Fibroblast of the conjunctiva (primary cell): ENCODE measurements around the gene EFTUD2.
A peak's percentile ranks its signal among the peaks of the same experiment; 100 is the strongest.

Source experiments
- DNase-seq: peaks from one replicate; pipeline ENCODE4 v3.0.0-alpha.2; 2010; ENCODE audit warnings: low read depth

EFTUD2 gene

DNA sequence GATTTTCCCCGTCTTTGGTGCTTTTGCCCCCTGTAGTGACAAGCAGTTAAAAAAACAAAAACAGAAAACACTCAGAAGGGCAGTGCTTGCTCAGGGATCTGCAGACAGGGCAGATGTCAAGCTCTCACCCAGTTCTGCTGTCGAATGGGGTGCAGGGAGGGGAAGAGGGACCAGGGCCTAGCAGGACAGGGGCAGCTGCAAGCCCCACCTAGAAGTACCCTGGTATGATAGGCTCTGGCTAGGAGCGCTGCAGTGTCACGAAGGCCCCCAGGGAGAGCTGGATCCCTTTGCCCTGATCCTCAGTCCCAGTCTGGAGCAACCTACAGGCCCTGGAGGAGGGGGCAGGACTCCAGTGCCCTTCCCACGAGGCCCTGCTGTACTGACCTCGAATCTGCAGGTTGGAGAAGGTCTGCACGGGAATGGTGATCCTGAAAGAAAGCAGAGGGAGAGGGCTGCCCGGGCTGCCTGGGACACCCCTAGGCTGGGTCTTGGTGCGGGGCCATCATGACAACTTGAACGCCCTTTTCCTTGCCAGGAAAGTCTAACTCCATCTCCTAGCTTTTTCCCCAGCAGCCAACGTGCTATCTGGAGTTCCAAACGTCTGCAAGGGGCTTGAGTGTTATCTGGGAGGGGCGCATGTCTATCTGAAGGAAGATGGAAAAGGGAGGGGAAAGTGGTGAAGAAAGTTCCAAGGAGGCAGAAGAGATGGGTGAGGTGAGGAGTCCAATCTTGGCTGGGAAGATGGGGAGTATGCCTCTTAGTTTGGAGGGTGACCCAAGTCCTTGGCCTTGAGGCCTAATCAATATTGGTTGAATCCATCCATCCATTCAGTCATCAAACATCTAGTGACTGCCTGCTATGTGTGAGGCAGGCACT lies 11.2 kb upstream of the EFTUD2 start:
- DNase-seq, result no peak

DNA sequence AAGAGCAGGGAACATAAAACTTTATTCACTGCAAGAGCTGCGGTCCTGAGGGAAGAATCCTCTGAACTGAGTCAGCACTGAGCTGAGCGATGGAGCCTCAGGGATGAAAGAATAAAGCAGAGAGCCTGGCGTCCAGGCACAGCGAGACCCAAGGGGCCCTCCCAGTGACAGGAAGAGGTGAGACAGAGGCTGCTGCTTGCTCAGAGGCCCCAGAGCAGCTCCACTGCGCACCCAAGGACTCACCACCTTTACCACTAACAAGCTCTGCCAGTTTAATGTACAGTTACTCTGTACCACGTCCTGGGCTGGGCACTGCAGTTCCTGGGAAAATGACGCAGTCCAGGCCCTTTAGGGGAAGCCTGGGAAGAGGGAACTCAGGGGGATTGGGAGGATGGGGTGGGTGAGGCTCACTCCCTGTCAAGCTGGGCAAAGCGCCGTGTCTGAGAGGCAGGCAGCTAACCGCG lies 10.5 kb upstream of the EFTUD2 start:
- DNase-seq, result no peak

DNA sequence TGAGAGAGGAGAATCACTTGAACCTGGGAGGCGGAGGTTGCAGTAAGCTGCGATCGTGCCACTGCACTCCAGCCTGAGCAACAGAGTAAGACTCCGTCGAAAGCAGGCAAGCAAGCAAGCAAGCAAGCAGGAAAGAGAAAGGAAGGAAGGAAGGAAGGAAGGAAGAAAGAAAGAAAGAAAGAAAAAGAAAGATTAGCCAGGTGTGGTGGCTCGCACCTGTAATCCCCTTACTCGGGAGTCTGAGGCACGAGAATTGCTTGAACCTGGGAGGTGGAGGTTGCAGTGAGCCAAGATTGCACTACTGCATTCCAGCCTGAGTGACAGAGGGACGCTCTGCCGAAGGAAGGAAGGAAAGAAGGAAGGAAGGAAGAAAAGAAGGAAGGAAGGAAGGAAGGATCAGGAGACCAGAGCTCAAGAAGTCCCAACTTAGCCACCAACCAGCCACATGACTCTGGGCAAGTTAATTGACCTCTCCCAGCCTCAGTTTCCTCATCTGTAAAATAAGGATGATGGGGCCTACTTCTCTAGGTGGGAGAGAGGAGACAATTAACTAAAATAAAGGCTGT lies 9.6 kb upstream of the EFTUD2 start:
- no peak for DNase-seq

DNA sequence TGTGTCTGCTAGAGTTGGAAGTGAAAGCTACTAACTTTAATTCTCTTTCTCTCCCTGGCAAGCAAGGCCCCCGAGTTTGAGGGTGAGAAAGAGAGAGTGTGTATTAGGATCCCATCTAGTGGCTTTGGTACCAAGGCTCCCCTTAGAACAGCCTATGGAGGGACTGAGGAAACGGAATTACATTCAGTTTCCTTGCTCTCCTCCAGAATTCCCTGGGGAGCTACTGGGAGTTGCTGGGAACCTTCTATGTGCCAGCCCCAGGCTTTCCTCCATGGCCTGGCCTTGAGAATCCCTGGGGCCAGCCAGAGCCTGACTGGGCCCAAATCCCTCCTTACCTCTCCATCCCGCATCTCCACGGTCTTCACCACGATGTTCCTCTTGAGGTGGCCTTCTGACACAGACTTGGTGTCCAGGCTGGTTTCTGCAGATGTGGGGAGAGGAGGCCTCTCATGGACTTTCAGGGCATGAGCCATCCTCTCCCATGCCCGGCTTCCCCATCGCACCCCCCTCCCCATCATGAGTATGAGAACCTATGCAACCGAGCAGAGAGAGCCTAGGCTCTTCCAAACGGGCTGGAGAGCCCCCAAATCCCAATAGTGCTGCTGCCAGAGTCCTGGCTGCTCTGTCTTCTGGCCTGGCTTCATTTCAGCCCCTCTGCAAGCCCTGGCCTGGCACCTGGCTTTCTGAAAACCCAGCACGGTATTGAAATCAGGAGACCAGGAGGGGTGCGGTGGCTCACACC lies 8.7 kb upstream of the EFTUD2 start:
- DNase-seq, result no peak

GRCh38 chr17:44906763-44907728 lies 7.8 kb upstream of the EFTUD2 start:
- DNase-seq, result no peak

- peak; percentile 86 for DNase-seq
Observed at GRCh38 chr17:44906010-44906646, 6.9 kb upstream of the EFTUD2 start.

GRCh38 chr17:44905006-44906000 lies 6.1 kb upstream of the EFTUD2 start:
- no peak for DNase-seq

DNA sequence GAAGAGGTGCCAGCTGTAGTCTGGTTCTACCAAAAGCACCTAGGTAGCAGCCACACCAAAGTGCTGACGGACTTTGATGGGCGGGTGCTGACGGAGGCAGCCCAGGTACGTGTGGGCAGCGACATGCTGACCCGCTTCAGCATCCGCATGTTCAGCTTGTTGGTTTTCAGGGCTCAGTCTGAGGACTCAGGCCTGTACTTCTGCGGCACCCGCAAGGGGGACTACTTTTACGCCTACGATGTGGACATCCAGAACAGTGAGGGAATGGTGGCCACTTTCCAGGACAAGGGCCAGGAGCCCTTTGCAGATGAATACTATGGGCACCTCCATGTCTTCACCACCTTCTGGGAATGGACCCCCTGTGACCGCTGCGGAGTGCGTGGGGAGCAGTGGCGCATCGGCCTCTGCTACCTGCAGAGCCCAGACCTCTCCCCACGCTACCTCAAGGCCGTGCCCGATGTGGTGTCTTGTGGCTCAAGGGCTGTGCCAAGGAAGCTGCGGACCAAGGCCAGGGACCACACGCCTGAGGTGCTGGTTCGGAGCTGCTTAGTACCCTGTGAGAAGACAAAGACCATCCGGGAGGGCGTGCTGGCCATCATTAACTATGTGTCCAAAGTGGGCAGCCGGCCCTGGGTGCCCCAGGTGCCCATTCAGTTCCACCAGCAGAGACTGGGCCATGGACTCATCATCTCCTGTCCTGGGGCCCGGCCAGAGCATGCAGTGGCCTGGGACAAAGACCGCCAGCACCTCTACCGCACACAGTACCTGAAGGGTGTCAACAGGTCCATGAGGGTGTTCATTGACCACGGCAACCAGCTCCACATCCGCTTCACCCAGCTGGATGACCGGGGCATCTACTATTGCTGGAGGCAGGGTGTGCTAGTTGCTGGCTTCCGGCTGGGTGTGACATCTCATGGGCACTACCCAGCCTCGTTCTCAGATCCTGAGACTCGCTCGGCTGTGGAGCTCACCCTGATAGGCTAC lies 5.0 kb upstream of the EFTUD2 start:
- no peak for DNase-seq

DNA sequence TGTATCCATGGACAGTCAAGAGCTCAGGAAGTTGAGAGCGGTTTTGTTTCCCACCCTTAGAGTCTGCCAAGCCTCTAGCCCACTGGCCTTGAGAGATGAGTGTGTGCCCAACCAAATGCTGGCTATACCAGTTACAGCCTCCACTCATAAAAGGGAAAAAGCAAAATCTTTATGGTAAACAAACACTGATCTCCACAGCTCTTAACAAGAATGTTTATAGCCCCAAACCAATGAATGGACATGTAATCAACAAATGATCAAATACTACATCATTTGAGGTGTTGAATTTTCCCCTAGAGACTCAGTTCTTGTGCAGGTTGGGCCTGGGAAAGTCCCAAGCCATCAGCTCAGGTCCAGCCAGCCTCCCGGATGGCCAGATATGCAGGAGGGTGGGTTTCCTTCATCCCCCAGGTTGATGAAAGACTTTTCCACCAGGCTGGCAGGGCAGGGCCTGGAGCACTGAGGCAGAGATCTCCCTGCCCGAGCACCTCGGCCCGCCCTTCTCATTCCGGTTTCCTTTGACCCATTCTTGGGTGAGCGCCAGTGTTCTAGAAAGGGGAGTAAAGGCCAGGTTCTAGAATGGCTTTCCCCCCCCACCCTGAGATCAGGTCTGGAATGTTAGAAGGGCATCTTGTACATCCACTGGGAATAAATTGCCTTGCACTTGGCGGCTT lies 3.9 kb upstream of the EFTUD2 start:
- DNase-seq, result no peak

GRCh38 chr17:44902135-44902760 lies 3.0 kb upstream of the EFTUD2 start:
- DNase-seq, result no peak

- DNase-seq, result peak; percentile 37
Observed at GRCh38 chr17:44901411-44901921, 2.2 kb upstream of the EFTUD2 start.

DNA sequence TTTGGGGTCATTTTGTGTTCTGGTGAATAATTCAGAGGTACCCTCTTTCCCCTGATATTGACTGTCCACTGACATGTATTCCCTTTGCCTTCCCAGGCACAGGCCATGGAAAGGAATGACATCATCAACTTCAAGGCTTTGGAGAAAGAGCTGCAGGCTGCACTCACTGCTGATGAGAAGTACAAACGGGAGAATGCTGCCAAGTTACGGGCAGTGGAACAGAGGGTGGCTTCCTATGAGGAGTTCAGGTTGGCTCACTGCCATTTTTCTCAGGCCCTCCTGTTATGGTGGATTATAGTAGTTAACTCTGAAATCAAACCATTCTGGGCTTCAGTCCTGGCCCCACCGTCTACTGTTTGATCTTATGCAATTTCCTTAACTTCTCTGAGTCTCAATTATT lies 1.6 kb upstream of the EFTUD2 start:
- peak; percentile 88 for DNase-seq

DNA sequence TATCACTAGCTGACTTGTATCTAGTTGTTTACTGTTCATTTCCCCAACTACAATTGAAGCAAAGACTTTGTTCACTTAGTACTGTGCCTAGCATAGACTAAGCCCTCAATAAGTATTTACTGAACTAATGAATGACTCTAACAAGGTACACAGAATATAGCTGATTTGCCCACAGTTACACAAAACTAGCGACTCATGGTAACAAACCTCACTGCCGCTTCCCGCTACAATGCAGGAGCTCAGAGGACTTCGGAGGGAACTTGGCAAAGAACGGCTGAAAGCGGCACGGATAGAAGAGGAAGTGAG lies 524 bp downstream of the EFTUD2 start:
- no peak for DNase-seq

DNA sequence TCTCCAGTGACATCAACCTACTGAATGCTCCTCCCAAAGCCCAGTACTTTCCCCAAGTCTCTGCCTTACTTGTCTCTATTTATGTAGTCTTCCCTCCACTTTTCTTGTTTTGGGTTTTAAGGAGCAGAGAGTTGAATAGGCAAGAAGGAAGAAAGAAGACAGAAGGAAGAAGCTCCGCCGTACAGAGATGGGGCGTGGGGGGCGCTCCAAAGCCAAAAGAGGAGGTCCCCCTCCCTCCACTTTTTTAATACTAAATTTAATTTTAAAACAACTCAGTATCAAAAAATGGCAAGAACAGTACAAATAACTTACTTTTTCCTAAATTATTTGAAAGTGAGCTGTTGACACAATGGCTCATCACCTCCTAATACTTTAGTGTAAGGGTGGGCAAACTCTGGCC lies 4.6 kb downstream of the EFTUD2 start:
- no peak for DNase-seq

DNA sequence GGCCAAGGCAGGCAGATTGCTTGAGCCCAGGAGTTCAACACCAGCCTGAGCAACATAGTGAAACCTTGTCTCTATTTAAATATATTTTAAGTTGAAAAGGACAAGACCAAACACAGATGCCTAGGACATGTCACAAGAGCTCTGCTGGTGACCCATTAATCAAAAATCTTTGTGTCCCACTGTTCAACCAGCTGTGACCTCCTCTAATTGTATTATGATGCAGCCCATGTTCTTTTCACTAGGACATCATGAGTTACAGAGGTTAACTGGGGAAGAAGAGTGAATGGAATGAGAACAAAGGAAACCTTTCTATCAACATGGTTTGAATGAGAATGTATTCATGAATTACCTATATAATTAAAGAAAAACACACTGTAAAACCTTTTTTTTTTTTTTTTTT lies 7.0 kb downstream of the EFTUD2 start:
- DNase-seq, result no peak

DNA sequence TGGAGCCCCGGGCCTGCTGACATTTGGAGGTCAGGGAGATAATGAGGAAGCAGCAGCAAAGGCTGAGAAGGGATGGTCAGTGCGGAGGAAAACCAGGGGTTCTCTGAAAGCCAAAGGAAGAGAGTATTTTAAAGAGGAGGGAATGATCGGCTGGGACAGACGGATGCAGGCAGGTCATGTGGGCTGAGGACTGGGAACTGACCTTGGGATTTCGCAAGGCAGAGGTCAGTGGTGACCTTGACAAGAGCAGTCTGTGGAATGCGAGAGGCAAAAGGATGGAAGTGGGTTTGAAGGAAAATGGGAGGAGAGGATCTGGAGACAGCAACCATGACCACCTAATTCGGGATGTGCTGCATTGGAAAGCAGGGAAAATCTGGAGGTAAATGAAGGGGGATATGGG lies 10.2 kb downstream of the EFTUD2 start:
- DNase-seq, result no peak
